H9 (cell line): ENCODE measurements around the gene AIG1. TPM values are rescaled to one million over a fixed set of nuclear protein-coding genes. Genes with fewer than 3 reads are reported as not detected.

Experiments used
- DNase-seq: peaks from one replicate; pipeline ENCODE4 v3.0.0-alpha.2; 2017
- H2AFZ ChIP-seq: one replicate; pipeline ENCODE4 v1.6.1; 2013; ENCODE audit warnings: mild to moderate bottlenecking, low read length, control low read depth, moderate library complexity
- H2AK5ac ChIP-seq: 2 replicates; pipeline ENCODE4 v1.6.1; 2013; ENCODE audit warnings: low read length, control low read depth, mixed read lengths; ENCODE audit not compliant: insufficient read length
- H2BK120ac ChIP-seq: one replicate; pipeline ENCODE4 v1.6.1; 2013; ENCODE audit warnings: low read depth, mild to moderate bottlenecking, low read length, control low read depth, inconsistent platforms; ENCODE audit not compliant: poor library complexity, severe bottlenecking
- H2BK12ac ChIP-seq: 2 replicates; pipeline ENCODE4 v1.6.1; 2013; ENCODE audit warnings: low read length, control low read depth, mixed read lengths, low read depth; ENCODE audit not compliant: insufficient read length
- H2BK15ac ChIP-seq: 2 replicates; pipeline ENCODE4 v1.6.1; 2013; ENCODE audit warnings: low read depth, low read length, control low read depth
- H2BK20ac ChIP-seq: one replicate; pipeline ENCODE4 v1.6.1; 2013; ENCODE audit warnings: low read depth, mild to moderate bottlenecking, low read length, control low read depth, inconsistent platforms; ENCODE audit not compliant: poor library complexity, severe bottlenecking
- H2BK5ac ChIP-seq: 2 replicates; pipeline ENCODE4 v1.6.1; 2013; ENCODE audit warnings: low read length, control low read depth, mixed read lengths; ENCODE audit not compliant: insufficient read length
- H3K14ac ChIP-seq: 2 replicates; pipeline ENCODE4 v1.6.1; 2013; ENCODE audit warnings: low read length, control low read depth; ENCODE audit not compliant: insufficient read depth
- H3K18ac ChIP-seq: 2 replicates; pipeline ENCODE4 v1.6.1; 2013; ENCODE audit warnings: low read depth, mild to moderate bottlenecking, mixed read lengths, low read length, control low read depth; ENCODE audit not compliant: insufficient read length
- H3K23ac ChIP-seq: 2 replicates; pipeline ENCODE4 v1.6.1; 2013; ENCODE audit warnings: low read length, control low read depth, mixed read lengths, low read depth; ENCODE audit not compliant: insufficient read length
- H3K23me2 ChIP-seq: 2 replicates; pipeline ENCODE4 v1.6.1; 2013; ENCODE audit warnings: low read depth, mild to moderate bottlenecking, mixed read lengths, low read length, control low read depth; ENCODE audit not compliant: insufficient read length, poor library complexity, severe bottlenecking
- H3K27ac ChIP-seq: 2 replicates; pipeline ENCODE4 v1.5.1; 2013; ENCODE audit warnings: low read length, control low read depth, mixed read lengths, low read depth; ENCODE audit not compliant: insufficient read length
- H3K27me3 ChIP-seq: 2 replicates; pipeline ENCODE4 v1.6.1; 2013; ENCODE audit warnings: low read length, control low read depth, inconsistent platforms; ENCODE audit not compliant: insufficient read depth
- H3K4ac ChIP-seq: 2 replicates; pipeline ENCODE4 v1.6.1; 2013; ENCODE audit warnings: low read depth, mild to moderate bottlenecking, control low read depth, inconsistent platforms, low read length, moderate library complexity
- H3K4me1 ChIP-seq: 2 replicates; pipeline ENCODE4 v1.6.1; 2013; ENCODE audit warnings: low read length, control low read depth, inconsistent platforms; ENCODE audit not compliant: insufficient read depth
- H3K4me2 ChIP-seq: 2 replicates; pipeline ENCODE4 v1.6.1; 2013; ENCODE audit warnings: low read length, control low read depth, mixed read lengths; ENCODE audit not compliant: insufficient read length, insufficient read depth
- H3K56ac ChIP-seq: 2 replicates; pipeline ENCODE4 v1.6.1; 2013; ENCODE audit warnings: low read depth, mild to moderate bottlenecking, mixed read lengths, low read length, control low read depth; ENCODE audit not compliant: insufficient read length
- H3K79me1 ChIP-seq: 2 replicates; pipeline ENCODE4 v1.6.1; 2013; ENCODE audit warnings: low read depth, mild to moderate bottlenecking, moderate library complexity, low read length, control low read depth, inconsistent platforms; ENCODE audit not compliant: insufficient read depth, poor library complexity, severe bottlenecking
- H3K79me2 ChIP-seq: 2 replicates; pipeline ENCODE4 v1.6.1; 2013; ENCODE audit warnings: low read length, control low read depth, inconsistent platforms; ENCODE audit not compliant: insufficient read depth
- H3K9ac ChIP-seq: 2 replicates; pipeline ENCODE4 v1.6.1; 2013; ENCODE audit warnings: low read length, control low read depth, mixed read lengths; ENCODE audit not compliant: insufficient read length; ENCODE audit errors: extremely low read depth
- H3K9me3 ChIP-seq: one replicate; pipeline ENCODE4 v1.6.1; 2013; ENCODE audit warnings: low read depth, low read length, inconsistent platforms; ENCODE audit not compliant: control insufficient read depth
- H3T11ph ChIP-seq: one replicate; pipeline ENCODE4 v1.6.1; 2013; ENCODE audit warnings: mild to moderate bottlenecking, low read length, control low read depth, inconsistent platforms
- H4K20me1 ChIP-seq: one replicate; pipeline ENCODE4 v1.6.1; 2013; ENCODE audit not compliant: control insufficient read depth, insufficient read length, insufficient read depth
- H4K5ac ChIP-seq: 2 replicates; pipeline ENCODE4 v1.6.1; 2013; ENCODE audit warnings: low read depth, mild to moderate bottlenecking, mixed read lengths, low read length, control low read depth; ENCODE audit not compliant: insufficient read length
- H4K8ac ChIP-seq: replicated peaks from 2 replicates; pipeline ENCODE4 v1.6.1; 2013; ENCODE audit warnings: low read length, control low read depth, mixed read lengths, low read depth; ENCODE audit not compliant: insufficient read length
- H4K91ac ChIP-seq: 2 replicates; pipeline ENCODE4 v1.6.1; 2013; ENCODE audit warnings: low read depth, mild to moderate bottlenecking, moderate library complexity, mixed read lengths, low read length, control low read depth; ENCODE audit not compliant: insufficient read length
- H3K27ac Mint-ChIP-seq, 3 experiments: 2 replicates in 2 of 3; 3 replicates in 1 of 3; pipeline ENCODE4 v1.8.0; 2020 to 2021; ENCODE audit warnings: mixed read lengths in 3 of 3, mild to moderate bottlenecking in 1 of 3, moderate library complexity in 1 of 3
- H3K27me3 Mint-ChIP-seq: 2 replicates; pipeline ENCODE4 v1.8.0; 2021; ENCODE audit warnings: low read depth, mild to moderate bottlenecking, moderate library complexity, mixed read lengths
- H3K36me3 Mint-ChIP-seq, 3 experiments: 2 replicates in 2 of 3; 3 replicates in 1 of 3; pipeline ENCODE4 v1.8.0; 2020 to 2021; ENCODE audit warnings: low read depth in 3 of 3, mixed read lengths in 3 of 3; ENCODE audit not compliant: insufficient read depth in 1 of 3
- H3K4me1 Mint-ChIP-seq, 2 experiments: 2 replicates each; pipeline ENCODE4 v1.8.0; 2020; ENCODE audit warnings: mixed read lengths in 2 of 2
- H3K4me3 Mint-ChIP-seq, 2 experiments: 2 replicates in 1 of 2; 3 replicates in 1 of 2; pipeline ENCODE4 v1.8.0; 2020 to 2021; ENCODE audit warnings: mild to moderate bottlenecking in 2 of 2, mixed read lengths in 2 of 2, moderate library complexity in 1 of 2
- H3K9me3 Mint-ChIP-seq, 2 experiments: 2 replicates in 1 of 2; 3 replicates in 1 of 2; pipeline ENCODE4 v1.8.0; 2020; ENCODE audit warnings: mild to moderate bottlenecking in 2 of 2, mixed read lengths in 2 of 2, moderate library complexity in 1 of 2
- CTCF ChIP-seq: fragments of 200-600 bp; sonication (generic); conservative IDR thresholded peaks from 3 replicates; pipeline ENCODE4 v1.8.0; 2021; ENCODE audit warnings: antibody characterized with exemption, mild to moderate bottlenecking
- WGBS: extraction: QIAGEN DNeasy Blood & Tissue Kit; methylation state at CpG from one replicate; pipeline ENCODE4 v1.1.7; 2013; ENCODE audit warnings: missing lambda C conversion rate, low lambda C conversion rate, mixed read lengths; ENCODE audit not compliant: insufficient read length; ENCODE audit errors: extremely low coverage; 5-methylcytosine and 5-hydroxymethylcytosine counted together
- total RNA-seq: library from RNA; stranded (reverse); gene quantifications from 2 replicates; pipeline ENCODE4 v1.2.1, GENCODE V29; 2021

Gene AIG1
- total RNA-seq, 1 experiment from 2014 or later: 44.6 TPM

DNA sequence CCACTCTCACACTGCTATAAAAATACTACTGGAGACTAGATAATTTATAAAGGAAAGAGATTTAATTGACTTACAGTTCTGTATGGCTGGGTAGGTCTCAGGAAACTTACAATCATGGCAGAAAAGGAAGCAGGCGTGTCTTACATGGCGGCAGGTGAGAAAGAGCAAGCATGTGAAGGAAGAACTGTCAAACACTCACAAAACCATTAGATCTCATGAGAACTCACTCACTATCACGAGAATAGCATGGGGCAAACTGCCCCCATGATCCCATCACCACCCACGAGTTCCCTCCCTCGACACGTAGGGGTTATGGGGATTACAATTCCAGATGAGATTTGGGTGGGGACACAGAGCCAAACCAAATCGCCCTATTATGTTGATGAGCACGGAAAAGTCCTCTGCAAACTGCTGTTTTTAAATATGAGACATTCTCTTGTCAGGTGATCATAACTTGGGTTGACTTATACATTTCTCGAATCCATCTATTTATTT lies 133.5 kb downstream of the AIG1 start:
- H3K23me2 ChIP-seq: no peaks in the 10 kb centered on the region
- H3K27me3 ChIP-seq: no peaks in the 10 kb centered on the region
- no peak overlapping the region for H3T11ph ChIP-seq
- Mint-ChIP-seq H3K27ac (no peak overlapping the region), H3K9me3 (no peaks in the 10 kb centered on the region), H3K27me3 (no peaks in the 10 kb centered on the region), H3K4me1 (no peaks in the 10 kb centered on the region), H3K36me3 (peaks cover 2 to 5% (median 4%) of the 10 kb centered on the region in 3 experiments; a peak in 3 of 7 replicates), H3K4me3 (no peak overlapping the region)
- no peak overlapping the region for H2AFZ ChIP-seq
- TF ChIP-seq CTCF: no peak
- H3K56ac ChIP-seq: no peak overlapping the region
- no peaks in the 10 kb centered on the region for H4K20me1 ChIP-seq
- H4K5ac ChIP-seq: no peak overlapping the region
- H2BK120ac ChIP-seq: no peak overlapping the region
- H2BK15ac ChIP-seq: no peak overlapping the region
- DNase-seq: no peak
- no peak overlapping the region for H3K18ac ChIP-seq
- no peak overlapping the region for H3K9ac ChIP-seq
- no peak overlapping the region for H2AK5ac ChIP-seq
- H3K14ac ChIP-seq: no peak overlapping the region
- no peak overlapping the region for H4K8ac ChIP-seq
- no peaks in the 10 kb centered on the region for H3K4me1 ChIP-seq
- no peak overlapping the region for H2BK12ac ChIP-seq
- H4K91ac ChIP-seq: no peak overlapping the region
- WGBS: no CpG with 5 or more reads among the region's 9 CpGs
- no peak overlapping the region for H3K23ac ChIP-seq
- H3K27ac ChIP-seq: no peak overlapping the region
- no peaks in the 10 kb centered on the region for H3K79me1 ChIP-seq
- H3K79me2 ChIP-seq: no peaks in the 10 kb centered on the region
- H2BK5ac ChIP-seq: no peak overlapping the region
- H2BK20ac ChIP-seq: no peak overlapping the region
- no peaks in the 10 kb centered on the region for H3K9me3 ChIP-seq
- H3K4me2 ChIP-seq: no peak overlapping the region
- no peak overlapping the region for H3K4ac ChIP-seq
